ENCODE data around the gene ARL6IP4.

Gene ARL6IP4

GRCh38 chr12:122980183-122981035 lies at the start of gene ARL6IP4 (continued):
- TF ChIP-seq SCRT2 (tag by site-specific recombination; IDR thresholded peaks at IDR 0.05), result no peak
- TF ChIP-seq ZNF521 (tag by site-specific recombination; IDR thresholded peaks at IDR 0.05), result no peak
- TF ChIP-seq ZNF394 (tag by site-specific recombination; IDR thresholded peaks at IDR 0.05; ENCODE audit: borderline replicate concordance), result no peak
- no peak for TF ChIP-seq INSM2 (tag by site-specific recombination; IDR thresholded peaks at IDR 0.05)
- TF ChIP-seq PATZ1 (tag by site-specific recombination; IDR thresholded peaks at IDR 0.05), result peak; percentile 40; the same call in 1 of the 2 replicates
- TF ChIP-seq ZNF24 (tag by site-specific recombination; IDR thresholded peaks at IDR 0.05), result no peak
- peak; percentile 93 for TF ChIP-seq GLIS2 (tag by site-specific recombination; IDR thresholded peaks at IDR 0.05)
- no peak for TF ChIP-seq MYNN (tag by site-specific recombination; IDR thresholded peaks at IDR 0.05; ENCODE audit: borderline replicate concordance)
- TF ChIP-seq ZNF561 (tag by site-specific recombination; IDR thresholded peaks at IDR 0.05; ENCODE audit: borderline replicate concordance), result peak; percentile 88; the same call in 1 of the 2 replicates
- no peak for TF ChIP-seq ZNF211 (tag by site-specific recombination; IDR thresholded peaks at IDR 0.05; ENCODE audit: low read depth)
- TF ChIP-seq ZNF274 (IDR thresholded peaks at IDR 0.05; ENCODE audit: low read length), result no peak
- no peak for TF ChIP-seq ZNF274 (tag by site-specific recombination; IDR thresholded peaks at IDR 0.05; ENCODE audit: borderline replicate concordance)
- TF ChIP-seq ZNF2 (tag by site-specific recombination; IDR thresholded peaks at IDR 0.05), result peak; percentile 55; the same call in 1 of the 2 replicates
- TF ChIP-seq ZFP69B (tag by site-specific recombination; IDR thresholded peaks at IDR 0.05), result no peak
- no peak for TF ChIP-seq HOXC10 (CRISPR knock-in tag; IDR thresholded peaks at IDR 0.05)
- TF ChIP-seq ZNF239 (tag by site-specific recombination; IDR thresholded peaks at IDR 0.05), result no peak
- TF ChIP-seq PRDM10 (tag by site-specific recombination; IDR thresholded peaks at IDR 0.05), result peak; percentile 96
- TF ChIP-seq ZBTB20 (tag by site-specific recombination; IDR thresholded peaks at IDR 0.05), result peak; percentile 55
- no peak for TF ChIP-seq SALL2 (tag by site-specific recombination; IDR thresholded peaks at IDR 0.05; ENCODE audit: borderline replicate concordance)
- TF ChIP-seq ZNF292 (tag by site-specific recombination; IDR thresholded peaks at IDR 0.05; ENCODE audit: borderline replicate concordance, low read depth), result no peak
- TF ChIP-seq PRDM4 (tag by site-specific recombination; IDR thresholded peaks at IDR 0.05), result no peak
- TF ChIP-seq ZBTB11 (tag by site-specific recombination; conservative IDR thresholded peaks at IDR 0.05; ENCODE audit: low read depth), result peak; percentile 98
- no peak for TF ChIP-seq ZNF639 (tag by site-specific recombination; IDR thresholded peaks at IDR 0.05)
- peak; percentile 78; the same call in 1 of the 2 replicates for TF ChIP-seq ZNF391 (tag by site-specific recombination; IDR thresholded peaks at IDR 0.05; ENCODE audit: borderline replicate concordance, low read depth)
